Measurements from ENCODE around the gene UNC5C. TPM values are rescaled to one million over a fixed set of nuclear protein-coding genes. Genes with fewer than 3 reads are reported as not detected.

The UNC5C gene
- total and polyA plus RNA-seq, 2 donors from 2014 or later = 0.84 to 3.1 TPM

DNA sequence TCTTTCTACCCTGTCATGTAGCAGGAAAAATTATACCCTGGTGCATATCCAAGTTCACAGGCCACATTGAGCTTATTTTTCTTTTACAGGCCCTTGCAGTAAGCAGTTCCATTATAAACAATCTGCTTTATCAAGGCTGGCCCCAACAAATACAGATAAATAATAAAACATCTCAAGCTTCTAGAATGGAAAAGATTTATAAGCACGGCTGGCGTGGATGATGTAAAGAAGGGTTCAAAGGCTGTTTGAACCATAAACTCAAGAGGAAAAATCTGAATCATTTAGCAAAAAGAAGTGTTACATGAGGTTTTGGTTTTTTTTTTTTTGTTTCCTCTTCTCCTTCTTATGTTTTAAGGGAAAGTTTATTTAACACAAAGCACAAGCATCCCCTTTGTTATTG is 109.7 kb downstream of the UNC5C start:
- H3K9ac ChIP-seq (ENCODE audit: low read length in 3 of 3) = no peak overlapping the region
- no peaks in the 10 kb centered on the region for H3K27me3 ChIP-seq (ENCODE audit: control insufficient read depth, insufficient read depth, low read length)
- FAIRE-seq (no peak), DNase-seq (peak in 2 of 5 donors; percentile 49 to 78)
- no peaks in the 10 kb centered on the region for H3K9me3 ChIP-seq (ENCODE audit: control insufficient read depth in 2 of 3, insufficient read depth in 1 of 3, low read length in 3 of 3)
- H3K27ac ChIP-seq (ENCODE audit: low read depth in 2 of 2, low read length in 2 of 2) = no peak overlapping the region
- no peaks in the 10 kb centered on the region for H3K36me3 ChIP-seq (ENCODE audit: control insufficient read depth in 2 of 3, insufficient read depth in 3 of 3, low read length in 3 of 3)
- TF ChIP-seq, protein P1, sequence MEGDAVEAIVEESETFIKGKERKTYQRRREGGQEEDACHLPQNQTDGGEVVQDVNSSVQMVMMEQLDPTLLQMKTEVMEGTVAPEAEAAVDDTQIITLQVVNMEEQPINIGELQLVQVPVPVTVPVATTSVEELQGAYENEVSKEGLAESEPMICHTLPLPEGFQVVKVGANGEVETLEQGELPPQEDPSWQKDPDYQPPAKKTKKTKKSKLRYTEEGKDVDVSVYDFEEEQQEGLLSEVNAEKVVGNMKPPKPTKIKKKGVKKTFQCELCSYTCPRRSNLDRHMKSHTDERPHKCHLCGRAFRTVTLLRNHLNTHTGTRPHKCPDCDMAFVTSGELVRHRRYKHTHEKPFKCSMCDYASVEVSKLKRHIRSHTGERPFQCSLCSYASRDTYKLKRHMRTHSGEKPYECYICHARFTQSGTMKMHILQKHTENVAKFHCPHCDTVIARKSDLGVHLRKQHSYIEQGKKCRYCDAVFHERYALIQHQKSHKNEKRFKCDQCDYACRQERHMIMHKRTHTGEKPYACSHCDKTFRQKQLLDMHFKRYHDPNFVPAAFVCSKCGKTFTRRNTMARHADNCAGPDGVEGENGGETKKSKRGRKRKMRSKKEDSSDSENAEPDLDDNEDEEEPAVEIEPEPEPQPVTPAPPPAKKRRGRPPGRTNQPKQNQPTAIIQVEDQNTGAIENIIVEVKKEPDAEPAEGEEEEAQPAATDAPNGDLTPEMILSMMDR (IDR thresholded peaks at IDR 0.05; ENCODE audit: borderline replicate concordance, extremely low read depth, insufficient read depth) = no peak
- intact Hi-C loops (cut with DNase I) = no loop called here
- H3K4me3 ChIP-seq (ENCODE audit: low read length in 3 of 3) = no peak overlapping the region
- H3K4me1 ChIP-seq (ENCODE audit: control insufficient read depth in 2 of 3, insufficient read depth in 2 of 3, low read depth in 1 of 3, low read length in 3 of 3) = no peaks in the 10 kb centered on the region

DNA sequence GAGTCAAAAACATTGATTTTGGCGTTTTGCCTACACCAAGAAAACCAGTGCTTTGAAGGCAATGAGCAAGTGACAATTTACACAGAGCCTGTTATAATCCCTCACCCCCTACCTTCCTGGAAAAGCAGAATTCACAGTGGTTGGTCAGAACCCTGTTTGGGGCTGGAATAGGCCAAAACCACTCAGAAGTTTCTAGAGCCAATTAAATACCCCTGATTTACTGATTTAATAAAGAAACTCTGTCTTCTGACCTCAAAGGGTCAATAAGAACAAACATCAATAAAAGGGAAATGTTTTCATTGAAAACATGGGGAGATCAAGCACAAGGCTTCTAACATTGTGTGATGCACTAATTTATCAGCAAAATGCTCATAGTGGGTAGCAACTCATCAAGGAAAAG is 116.3 kb downstream of the UNC5C start:
- Histone ChIP-seq H3K27ac (ENCODE audit: low read depth in 2 of 2, low read length in 2 of 2) (no peak overlapping the region), H3K27me3 (ENCODE audit: control insufficient read depth, insufficient read depth, low read length) (no peaks in the 10 kb centered on the region), H3K4me1 (ENCODE audit: control insufficient read depth in 2 of 3, insufficient read depth in 2 of 3, low read depth in 1 of 3, low read length in 3 of 3) (no peaks in the 10 kb centered on the region), H3K4me3 (ENCODE audit: low read length in 3 of 3) (no peak overlapping the region), H3K9ac (ENCODE audit: low read length in 3 of 3) (no peak overlapping the region), H3K9me3 (ENCODE audit: control insufficient read depth in 2 of 3, insufficient read depth in 1 of 3, low read length in 3 of 3) (no peaks in the 10 kb centered on the region), H3K36me3 (ENCODE audit: control insufficient read depth in 2 of 3, insufficient read depth in 3 of 3, low read length in 3 of 3) (no peaks in the 10 kb centered on the region)
- FAIRE-seq (no peak), DNase-seq (peak in 3 of 5 donors; percentile 30 to 72 (median 62))
- intact Hi-C loops (cut with DNase I) = no loop called here
- TF ChIP-seq, protein P1 (IDR thresholded peaks at IDR 0.05; ENCODE audit: borderline replicate concordance, extremely low read depth, insufficient read depth) = no peak

DNA sequence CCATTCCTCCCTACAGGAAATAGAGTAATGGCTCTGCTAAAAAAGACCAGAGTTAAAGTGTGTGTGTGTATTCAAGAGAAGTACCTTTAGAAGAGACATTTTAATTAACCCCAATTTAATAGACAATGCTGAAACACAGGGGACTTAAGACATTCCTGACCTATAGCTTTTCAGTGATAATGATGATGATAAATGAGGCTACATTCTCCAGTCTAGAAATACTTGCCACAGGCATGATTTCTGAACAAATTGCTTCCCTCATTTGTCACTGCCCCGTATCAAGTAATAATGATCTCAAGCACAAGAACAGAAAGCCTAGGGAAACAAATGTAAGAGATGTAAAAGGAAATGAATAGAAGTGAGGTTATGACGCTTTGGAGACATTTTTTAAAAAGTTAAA is 117.1 kb downstream of the UNC5C start:
- H3K27ac ChIP-seq (ENCODE audit: low read depth in 2 of 2, low read length in 2 of 2) = no peak overlapping the region
- H3K27me3 ChIP-seq (ENCODE audit: control insufficient read depth, insufficient read depth, low read length) = no peaks in the 10 kb centered on the region
- H3K9ac ChIP-seq (ENCODE audit: low read length in 3 of 3) = no peak overlapping the region
- FAIRE-seq (no peak), DNase-seq (no peak)
- no peaks in the 10 kb centered on the region for H3K4me1 ChIP-seq (ENCODE audit: control insufficient read depth in 2 of 3, insufficient read depth in 2 of 3, low read depth in 1 of 3, low read length in 3 of 3)
- H3K4me3 ChIP-seq (ENCODE audit: low read length in 3 of 3) = no peak overlapping the region
- H3K9me3 ChIP-seq (ENCODE audit: control insufficient read depth in 2 of 3, insufficient read depth in 1 of 3, low read length in 3 of 3) = no peaks in the 10 kb centered on the region
- intact Hi-C loops (cut with DNase I) = no loop called here
- TF ChIP-seq, protein P1 (IDR thresholded peaks at IDR 0.05; ENCODE audit: borderline replicate concordance, extremely low read depth, insufficient read depth) = no peak
- no peaks in the 10 kb centered on the region for H3K36me3 ChIP-seq (ENCODE audit: control insufficient read depth in 2 of 3, insufficient read depth in 3 of 3, low read length in 3 of 3)

DNA sequence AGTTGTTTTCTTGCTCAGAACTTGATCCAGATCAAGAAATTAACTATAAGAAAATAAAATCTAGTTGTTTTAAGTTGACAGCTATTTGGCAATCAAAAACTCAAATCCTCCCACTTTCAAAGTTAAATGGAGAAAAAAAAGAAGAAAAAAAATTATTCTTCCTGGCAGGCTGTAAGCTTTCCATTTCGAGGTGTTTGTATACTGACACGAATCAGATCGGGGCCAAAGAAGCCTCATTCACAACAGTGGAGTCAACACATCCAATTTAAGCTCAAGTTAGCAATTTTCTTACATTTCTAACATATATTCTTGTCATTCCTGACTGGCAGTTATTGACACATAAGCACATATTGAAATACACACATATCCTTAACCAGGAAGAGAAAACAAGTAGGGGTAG is 119.4 kb downstream of the UNC5C start:
- Histone ChIP-seq H3K27ac (ENCODE audit: low read depth in 2 of 2, low read length in 2 of 2) (no peak overlapping the region), H3K4me1 (ENCODE audit: control insufficient read depth in 2 of 3, insufficient read depth in 2 of 3, low read depth in 1 of 3, low read length in 3 of 3) (no peaks in the 10 kb centered on the region), H3K9ac (ENCODE audit: low read length in 3 of 3) (no peak overlapping the region), H3K9me3 (ENCODE audit: control insufficient read depth in 2 of 3, insufficient read depth in 1 of 3, low read length in 3 of 3) (no peaks in the 10 kb centered on the region), H3K36me3 (ENCODE audit: control insufficient read depth in 2 of 3, insufficient read depth in 3 of 3, low read length in 3 of 3) (no peaks in the 10 kb centered on the region), H3K27me3 (ENCODE audit: control insufficient read depth, insufficient read depth, low read length) (no peaks in the 10 kb centered on the region), H3K4me3 (ENCODE audit: low read length in 3 of 3) (no peak overlapping the region)
- intact Hi-C loops (cut with DNase I) = no loop called here
- FAIRE-seq = no peak
- TF ChIP-seq, protein P1 (IDR thresholded peaks at IDR 0.05; ENCODE audit: borderline replicate concordance, extremely low read depth, insufficient read depth) = no peak
- DNase-seq = no peak
